HG02943 (cell line): ENCODE results near the gene IL16.
"Not testable (repeated sequence)": the region's sequence is repeated elsewhere in the genome, so short reads cannot be mapped to it uniquely, and the experiment has no call there.

Experiments
- ATAC-seq: cut with Tn5 transposase; IDR thresholded peaks from one replicate; pipeline ENCODE4 v1.9.1; 2021; ENCODE audit warnings: mild to moderate bottlenecking, low read depth, moderate library complexity; ENCODE audit not compliant: unreplicated experiment

Gene IL16

GRCh38 chr15:81199031-81199779 lies 2.5 kb downstream of the IL16 start:
- ATAC-seq = no peak

GRCh38 chr15:81206018-81206417 lies 9.3 kb downstream of the IL16 start:
- ATAC-seq = no peak

- ATAC-seq = not testable (repeated sequence)
Measured at GRCh38 chr15:81207987-81208386, 11.3 kb downstream of the IL16 start.

GRCh38 chr15:81209635-81210034 lies 13.0 kb downstream of the IL16 start:
- no peak for ATAC-seq

- no peak for ATAC-seq
Measured at GRCh38 chr15:81211376-81211775, 14.7 kb downstream of the IL16 start.

GRCh38 chr15:81213982-81214381 lies 17.3 kb downstream of the IL16 start:
- no peak for ATAC-seq

GRCh38 chr15:81215531-81215930 lies 18.9 kb downstream of the IL16 start:
- no peak for ATAC-seq

GRCh38 chr15:81215983-81216382 lies 19.3 kb downstream of the IL16 start:
- ATAC-seq = no peak

- no peak for ATAC-seq
Measured at GRCh38 chr15:81216422-81216821, 19.7 kb downstream of the IL16 start.

- ATAC-seq = no peak
Measured at GRCh38 chr15:81221449-81221848, 24.8 kb downstream of the IL16 start.

- ATAC-seq = no peak
Measured at GRCh38 chr15:81222007-81222406, 25.3 kb downstream of the IL16 start.

- no peak for ATAC-seq
Measured at GRCh38 chr15:81223346-81223971, 26.8 kb downstream of the IL16 start.

- no peak for ATAC-seq
Measured at GRCh38 chr15:81224232-81224631, 27.6 kb downstream of the IL16 start.

- no peak for ATAC-seq
Measured at GRCh38 chr15:81225161-81225671, 28.5 kb downstream of the IL16 start.

GRCh38 chr15:81227716-81228115 lies 31.0 kb downstream of the IL16 start:
- ATAC-seq = no peak

- no peak for ATAC-seq
Measured at GRCh38 chr15:81229586-81229985, 32.9 kb downstream of the IL16 start.

- ATAC-seq = no peak
Measured at GRCh38 chr15:81235276-81236123, 38.8 kb downstream of the IL16 start.

GRCh38 chr15:81239190-81239589 lies 42.5 kb downstream of the IL16 start:
- no peak for ATAC-seq

GRCh38 chr15:81242778-81243177 lies 46.1 kb downstream of the IL16 start:
- ATAC-seq = no peak

GRCh38 chr15:81244306-81244705 lies 47.6 kb downstream of the IL16 start:
- no peak for ATAC-seq

GRCh38 chr15:81253846-81254245 lies 57.2 kb downstream of the IL16 start:
- ATAC-seq = no peak
